Naive thymus-derived CD8-positive, alpha-beta T cell (primary cell): ENCODE data around the gene HPS1. TPM values are rescaled to one million over a fixed set of nuclear protein-coding genes. Genes with fewer than 3 reads are reported as not detected.

Experiments used
- ATAC-seq, 2 donors: fragments of 150-1000 bp; cut with Tn5 transposase in 1 of 2; sonication (Bioruptor Pico), chemical (Tn5 transposase) in 1 of 2; 1 replicate in 1 of 2; 2 replicates in 1 of 2; pipeline ENCODE4 v1.10.0; 2021; ENCODE audit warnings: mild to moderate bottlenecking in 2 of 2, moderate library complexity in 2 of 2
- POLR2A ChIA-PET: fragments of 350-600 bp; sonication (Branson Sonifier 250); formaldehyde crosslinking; loops from one replicate; lab custom pipeline; 2021; ENCODE audit warnings: antibody characterized with exemption; lab: Charles Lee
- DNase-seq, 10 donors: peaks; one replicate each; pipeline versions ENCODE4 v3.0.0 to v3.0.0-alpha.2; 2020 to 2022
- H3K27ac Mint-ChIP-seq, 10 donors: one replicate each; pipeline ENCODE4 v1.8.0; 2020 to 2022; ENCODE audit warnings: mild to moderate bottlenecking in 10 of 10, mixed read lengths in 10 of 10, moderate library complexity in 4 of 10, inconsistent platforms in 1 of 10
- H3K27me3 Mint-ChIP-seq, 5 donors: one replicate each; pipeline ENCODE4 v1.8.0; 2021 to 2022; ENCODE audit warnings: mixed read lengths in 5 of 5
- H3K36me3 Mint-ChIP-seq, 3 donors: one replicate each; pipeline ENCODE4 v1.8.0; 2020 to 2022; ENCODE audit warnings: mixed read lengths in 3 of 3, mild to moderate bottlenecking in 2 of 3, inconsistent platforms in 1 of 3
- H3K4me1 Mint-ChIP-seq, 4 donors: one replicate each; pipeline ENCODE4 v1.8.0; 2021 to 2022; ENCODE audit warnings: mixed read lengths in 4 of 4
- H3K4me3 Mint-ChIP-seq, 10 donors: one replicate each; pipeline ENCODE4 v1.8.0; 2020 to 2022; ENCODE audit warnings: mild to moderate bottlenecking in 10 of 10, mixed read lengths in 10 of 10, moderate library complexity in 6 of 10, inconsistent platforms in 1 of 10
- H3K9me3 Mint-ChIP-seq, 9 donors: one replicate each; pipeline ENCODE4 v1.8.0; 2020 to 2022; ENCODE audit warnings: mixed read lengths in 9 of 9, mild to moderate bottlenecking in 3 of 9, inconsistent platforms in 1 of 9, moderate library complexity in 1 of 9
- polyA plus RNA-seq, 3 donors: library from polyadenylated mRNA; unstranded; fragments of 300-500 nt; fragmentation: Illumina TruSeq; gene quantifications; one replicate each; pipeline ENCODE4 v1.2.3, GENCODE V29; 2021
- total RNA-seq, 8 experiments: library from RNA in 2 of 8; stranded (reverse) in 2 of 8; gene quantifications; one replicate each; pipeline ENCODE4 v1.2.3 and lab custom pipeline; 2021 to 2026

HPS1 gene
- total and polyA plus RNA-seq, 5 experiments from 2014 or later: 50.9 to 86.6 (median 73.8) TPM

DNA sequence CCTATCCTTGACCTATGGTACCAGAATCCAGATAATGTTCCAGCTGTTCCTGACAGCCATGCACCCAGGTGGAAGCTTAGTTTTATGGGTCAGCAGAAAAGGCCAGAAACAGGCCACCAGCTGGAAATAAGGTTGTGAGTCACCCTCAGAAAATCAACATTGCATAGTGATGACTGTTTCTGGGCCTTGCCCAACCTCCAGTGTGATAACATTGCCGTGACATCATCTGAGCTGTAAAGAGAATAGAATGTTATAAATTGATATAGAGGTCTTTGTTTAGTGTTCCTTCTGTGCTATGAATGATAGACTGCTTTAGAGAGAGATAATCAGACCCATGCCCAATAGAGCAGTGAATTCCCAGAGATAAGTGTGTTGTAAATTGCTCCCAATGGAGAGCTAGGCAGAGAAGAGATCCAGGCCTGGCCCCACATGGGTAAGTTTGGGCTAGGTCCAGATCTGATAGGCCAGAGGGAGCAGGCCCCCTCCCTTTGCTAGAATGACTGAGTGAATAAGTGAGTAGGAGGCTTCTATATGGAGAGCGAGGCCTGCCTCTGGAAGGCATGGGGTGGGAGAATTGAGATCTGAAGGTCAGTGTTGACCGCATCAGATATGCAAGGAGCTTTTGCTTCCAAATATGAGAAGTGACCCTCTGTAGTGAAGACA lies 14.2 kb upstream of the HPS1 start:
- Mint-ChIP-seq H3K9me3 (no peaks in the 10 kb centered on the region), H3K36me3 (no peaks in the 10 kb centered on the region), H3K4me3 (no peak overlapping the region), H3K4me1 (no peaks in the 10 kb centered on the region), H3K27me3 (peaks cover 5 to 34% (median 19%) of the 10 kb centered on the region in 5 donors), H3K27ac (no peak overlapping the region)
- DNase-seq: no peak
- POLR2A ChIA-PET: no interaction called here
- no peak for ATAC-seq

DNA sequence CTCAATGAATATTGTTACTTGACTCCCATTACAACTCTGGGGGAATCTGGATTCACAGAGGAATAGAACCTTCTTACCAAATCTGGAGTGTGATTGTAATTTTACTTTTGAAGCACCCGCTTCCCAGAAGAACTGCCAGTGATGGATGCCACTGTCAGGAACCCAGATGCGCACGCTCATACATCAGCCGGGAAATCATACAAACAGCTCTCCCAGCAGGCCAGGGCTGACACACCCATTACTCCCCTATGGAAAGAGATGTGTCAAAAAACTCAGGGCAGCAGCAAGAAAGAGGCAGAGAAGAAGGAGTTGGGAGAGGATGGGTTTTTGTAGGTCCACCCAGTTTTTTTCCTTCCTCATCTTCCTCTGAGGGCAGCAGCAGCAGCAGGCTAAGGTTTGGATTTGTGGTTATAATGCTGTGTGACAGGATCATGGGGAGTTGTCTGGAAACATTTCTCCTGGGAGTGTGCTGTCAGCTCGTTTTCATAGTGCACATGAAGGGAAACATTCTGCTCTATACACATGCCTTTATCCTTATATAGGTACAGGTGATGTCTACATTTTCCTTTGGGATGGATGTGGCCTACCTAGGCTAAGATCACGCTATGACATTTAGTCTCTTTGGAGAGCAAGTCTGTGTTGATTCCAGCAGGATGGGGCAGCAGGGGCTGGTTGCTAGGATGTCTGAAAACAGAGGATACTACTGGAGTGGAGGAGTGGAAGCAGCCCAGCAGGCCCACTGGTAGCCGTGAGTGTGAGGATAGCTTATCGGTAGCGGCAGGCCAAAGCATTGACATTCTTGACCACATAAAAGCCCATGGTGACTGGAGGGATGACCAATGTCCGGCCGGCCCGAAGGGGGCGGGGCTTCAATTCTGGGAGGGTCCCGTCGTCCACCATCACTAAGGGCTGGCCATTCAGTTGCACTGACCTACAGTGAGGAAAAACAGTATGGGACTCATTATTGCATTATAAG lies 12.4 kb upstream of the HPS1 start:
- no peak for DNase-seq
- peak overlapping the region in 1 of 10 donors; percentile 52 for H3K4me3 Mint-ChIP-seq
- no peaks in the 10 kb centered on the region for H3K9me3 Mint-ChIP-seq
- no peak for ATAC-seq
- H3K36me3 Mint-ChIP-seq: no peaks in the 10 kb centered on the region
- POLR2A ChIA-PET: no interaction called here
- no peaks in the 10 kb centered on the region for H3K4me1 Mint-ChIP-seq
- peaks cover 5 to 34% (median 21%) of the 10 kb centered on the region in 5 donors for H3K27me3 Mint-ChIP-seq
- H3K27ac Mint-ChIP-seq: no peak overlapping the region

DNA sequence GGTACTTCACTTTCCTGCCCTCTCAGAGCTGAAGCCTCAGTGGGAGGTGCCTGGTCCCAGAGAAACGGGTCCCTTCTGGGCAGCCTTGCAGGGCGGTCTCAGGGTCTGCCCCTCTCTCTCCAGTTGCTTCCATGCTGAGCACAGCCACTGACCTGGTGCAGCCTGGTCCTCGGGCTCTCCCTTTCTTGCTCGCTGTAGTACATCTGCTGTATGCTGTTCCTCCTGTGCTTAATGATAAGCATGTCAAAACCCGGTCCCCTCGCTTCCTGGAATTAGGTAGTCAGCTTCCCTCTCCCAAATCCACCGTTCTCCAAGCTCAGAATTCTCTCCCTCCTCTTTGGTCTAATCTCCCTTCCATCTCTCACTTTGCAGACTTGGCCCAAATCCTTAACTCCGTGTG lies 11.0 kb upstream of the HPS1 start:
- H3K4me1 Mint-ChIP-seq: no peaks in the 10 kb centered on the region
- no peaks in the 10 kb centered on the region for H3K36me3 Mint-ChIP-seq
- POLR2A ChIA-PET: no interaction called here
- H3K27me3 Mint-ChIP-seq: peaks cover 7 to 26% (median 15%) of the 10 kb centered on the region in 5 donors
- ATAC-seq: no peak
- no peak overlapping the region for H3K4me3 Mint-ChIP-seq
- DNase-seq: no peak
- H3K27ac Mint-ChIP-seq: no peak overlapping the region
- H3K9me3 Mint-ChIP-seq: no peaks in the 10 kb centered on the region

DNA sequence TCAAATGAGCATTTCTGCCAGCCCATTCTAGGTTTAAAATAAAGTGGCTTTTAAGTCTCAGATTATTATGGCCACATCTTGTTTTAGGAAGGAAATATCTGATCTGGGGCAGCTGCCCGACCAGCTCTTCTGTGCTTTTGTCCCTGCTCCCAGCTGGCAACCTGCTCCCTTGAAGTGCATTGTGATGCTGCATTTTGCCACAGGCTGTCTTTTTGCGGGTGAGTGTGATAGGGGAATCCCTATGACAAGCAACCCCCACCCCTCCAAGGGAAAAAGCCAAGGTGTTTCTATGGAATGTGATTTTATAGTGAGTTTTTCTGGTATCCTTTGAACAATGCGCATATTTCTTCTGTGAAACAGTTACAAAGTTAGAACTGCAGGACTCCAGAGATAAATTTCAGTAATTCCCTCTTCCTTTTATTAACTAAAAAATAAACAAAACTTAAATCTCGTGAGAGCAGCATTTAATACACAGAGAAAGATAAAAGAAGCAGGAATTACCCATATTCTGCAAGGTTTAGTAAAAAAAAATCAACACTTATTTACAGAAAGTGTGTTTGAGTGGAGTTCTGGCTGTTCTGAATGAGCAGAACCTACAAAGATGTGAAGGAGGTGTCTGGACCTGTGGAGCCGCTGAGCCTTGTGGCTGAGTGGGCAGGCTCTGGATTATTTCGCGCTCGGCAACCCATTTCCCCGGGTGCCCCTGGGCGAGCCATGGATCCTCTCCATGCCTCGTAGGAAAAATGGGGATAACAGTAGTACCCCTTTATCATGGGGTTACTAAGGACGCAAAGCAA lies 10.1 kb upstream of the HPS1 start:
- Mint-ChIP-seq H3K4me3 (no peak overlapping the region), H3K36me3 (no peaks in the 10 kb centered on the region), H3K4me1 (no peaks in the 10 kb centered on the region), H3K27ac (peak overlapping the region in 1 of 10 donors; percentile 12), H3K9me3 (no peaks in the 10 kb centered on the region), H3K27me3 (peaks cover 12 to 30% (median 17%) of the 10 kb centered on the region in 5 donors)
- no peak for ATAC-seq
- POLR2A ChIA-PET: no interaction called here
- no peak for DNase-seq

DNA sequence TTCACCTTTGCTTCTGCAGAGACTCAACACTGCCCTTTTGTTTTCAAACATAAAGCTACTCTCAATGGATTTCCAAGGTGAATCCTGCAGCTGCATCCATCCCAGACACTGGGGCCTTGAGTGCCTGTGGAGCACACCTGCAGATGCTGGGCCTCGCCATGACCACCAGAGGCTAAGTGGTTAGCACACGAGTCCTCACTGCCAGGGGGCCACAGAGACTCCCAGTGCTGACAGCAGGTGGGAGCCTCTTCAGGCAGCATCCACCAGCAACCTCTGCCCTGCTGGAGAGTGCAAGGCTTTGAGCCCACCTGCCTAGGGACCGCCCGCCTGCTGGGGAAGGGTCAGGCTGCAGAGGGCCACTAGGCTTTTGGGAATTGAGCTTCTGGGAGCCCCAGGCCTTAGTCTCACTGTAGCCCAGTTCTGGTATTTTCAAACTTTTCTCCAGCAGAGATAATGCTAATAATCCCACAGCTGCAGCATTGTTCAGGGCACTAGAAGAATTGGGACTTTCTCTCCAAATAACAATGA lies 9.4 kb upstream of the HPS1 start:
- H3K36me3 Mint-ChIP-seq: no peaks in the 10 kb centered on the region
- no peak overlapping the region for H3K27ac Mint-ChIP-seq
- H3K4me1 Mint-ChIP-seq: no peaks in the 10 kb centered on the region
- ATAC-seq: no peak
- POLR2A ChIA-PET: no interaction called here
- no peak overlapping the region for H3K4me3 Mint-ChIP-seq
- H3K9me3 Mint-ChIP-seq: no peaks in the 10 kb centered on the region
- peaks cover 14 to 32% (median 20%) of the 10 kb centered on the region in 5 donors for H3K27me3 Mint-ChIP-seq
- DNase-seq: no peak

DNA sequence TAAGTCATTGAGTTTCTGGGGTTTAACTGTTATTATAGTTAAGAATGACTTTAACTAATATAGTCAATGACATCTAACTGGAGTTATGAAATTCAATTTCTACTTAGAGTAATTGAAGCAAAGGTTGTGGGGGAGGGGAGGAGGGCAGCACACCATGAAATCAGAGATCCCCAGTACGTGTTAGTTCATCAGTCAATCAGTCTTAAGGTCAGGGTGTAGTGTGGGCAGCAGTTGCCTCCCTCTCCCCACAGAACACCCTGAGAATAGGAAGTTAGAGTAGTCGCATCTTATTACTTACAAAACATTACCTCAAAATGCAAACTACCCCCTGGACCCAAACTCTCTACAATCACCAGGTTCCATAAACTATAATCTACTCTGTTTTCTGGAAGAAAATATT lies 7.0 kb upstream of the HPS1 start:
- POLR2A ChIA-PET: interaction anchor here (0.5 kb wide), 1 partner anchor 20 kb away, joined by 3 read pairs; no protein-coding TSS in a partner anchor
- H3K27ac Mint-ChIP-seq: no peak overlapping the region
- no peaks in the 10 kb centered on the region for H3K36me3 Mint-ChIP-seq
- no peak for ATAC-seq
- no peak overlapping the region for H3K4me3 Mint-ChIP-seq
- no peaks in the 10 kb centered on the region for H3K4me1 Mint-ChIP-seq
- DNase-seq: no peak
- H3K27me3 Mint-ChIP-seq: peaks cover 14 to 25% (median 21%) of the 10 kb centered on the region in 5 donors
- H3K9me3 Mint-ChIP-seq: no peaks in the 10 kb centered on the region

DNA sequence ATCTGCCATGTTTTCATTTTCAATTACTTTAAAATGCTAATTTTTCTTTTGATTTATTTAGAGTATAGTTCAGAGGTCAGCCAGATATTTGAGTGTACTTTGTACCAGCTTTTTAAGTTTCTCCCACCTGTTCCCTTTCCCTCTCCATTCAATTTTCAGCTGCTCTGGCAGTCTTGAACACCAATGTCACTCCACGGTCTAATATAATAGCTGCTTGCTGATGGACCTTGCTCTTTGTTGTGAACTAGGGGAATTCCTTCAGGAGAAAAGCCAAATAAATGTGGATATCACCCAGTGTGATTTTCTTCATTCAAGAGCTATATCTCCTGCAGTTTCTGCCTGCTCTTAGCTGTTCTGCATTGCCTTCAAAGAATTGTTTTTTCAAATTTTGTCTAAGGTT lies 3.9 kb upstream of the HPS1 start:
- no peaks in the 10 kb centered on the region for H3K9me3 Mint-ChIP-seq
- H3K36me3 Mint-ChIP-seq: no peaks in the 10 kb centered on the region
- POLR2A ChIA-PET: no interaction called here
- no peak overlapping the region for H3K4me3 Mint-ChIP-seq
- H3K4me1 Mint-ChIP-seq: peaks cover 2 to 14% (median 9%) of the 10 kb centered on the region in 4 donors
- ATAC-seq (no peak), DNase-seq (no peak)
- H3K27ac Mint-ChIP-seq: no peak overlapping the region
- H3K27me3 Mint-ChIP-seq: peaks cover 9 to 18% (median 11%) of the 10 kb centered on the region in 5 donors

DNA sequence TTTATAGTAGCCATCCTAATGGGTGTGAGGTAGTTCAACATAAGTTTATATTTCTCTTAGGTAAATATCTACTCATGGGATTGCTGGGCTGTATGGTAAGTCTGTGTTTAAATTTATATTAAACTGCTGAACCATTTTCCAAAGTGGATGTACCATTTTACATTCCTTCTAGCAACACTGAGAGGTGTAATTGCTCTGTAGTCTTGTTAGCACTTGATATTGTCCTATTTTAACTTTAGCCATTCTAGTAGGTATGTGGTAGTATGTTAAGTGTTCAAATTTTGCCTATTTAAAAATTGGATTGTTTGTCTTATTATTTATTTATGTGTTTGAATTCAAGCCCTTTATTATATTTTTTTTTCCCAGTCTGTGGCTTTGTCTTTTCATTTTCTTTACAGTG lies 2.6 kb upstream of the HPS1 start:
- no peak for DNase-seq
- Mint-ChIP-seq H3K36me3 (peaks cover 0 to 10% (median 0%) of the 10 kb centered on the region in 3 donors), H3K4me3 (no peak overlapping the region), H3K9me3 (no peaks in the 10 kb centered on the region), H3K27ac (no peak overlapping the region), H3K4me1 (peaks cover 12 to 27% (median 22%) of the 10 kb centered on the region in 4 donors), H3K27me3 (peaks cover 9 to 17% (median 10%) of the 10 kb centered on the region in 5 donors)
- no peak for ATAC-seq
- POLR2A ChIA-PET: no interaction called here

DNA sequence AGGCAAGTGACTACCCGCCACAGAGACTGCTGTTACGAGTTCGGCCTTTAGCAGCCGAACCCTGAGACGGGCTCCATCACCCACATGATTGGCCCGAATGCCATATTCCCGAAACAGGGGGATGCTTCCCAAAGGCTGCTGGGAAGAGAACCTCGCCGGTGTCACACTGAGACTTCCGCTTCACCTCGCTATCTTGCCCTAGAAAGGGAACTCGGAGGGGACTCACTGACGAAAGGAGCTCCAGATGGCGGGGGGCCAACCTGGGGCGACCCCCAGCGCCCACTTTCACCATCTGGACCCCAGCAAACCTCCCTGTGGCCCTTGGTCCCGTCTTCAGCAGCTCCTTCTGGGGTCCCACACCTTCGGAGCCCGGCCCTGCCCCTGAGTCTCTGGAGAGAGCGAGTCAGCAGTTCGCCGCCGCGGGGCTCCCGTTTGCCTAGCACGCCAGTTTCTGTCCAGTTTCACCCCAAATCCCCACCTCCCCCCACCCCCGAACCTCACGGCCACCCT lies 529 bp downstream of the HPS1 start:
- Mint-ChIP-seq H3K36me3 (peaks cover 5 to 39% (median 16%) of the 10 kb centered on the region in 3 donors), H3K27me3 (peaks cover 0 to 6% (median 1%) of the 10 kb centered on the region in 5 donors), H3K27ac (peak overlapping the region; percentile 88 to 96 (median 94)), H3K4me3 (peak overlapping the region; percentile 87 to 95 (median 91)), H3K9me3 (no peaks in the 10 kb centered on the region), H3K4me1 (peaks cover 27 to 52% (median 49%) of the 10 kb centered on the region in 4 donors)
- ATAC-seq (peak; percentile 16 to 56), DNase-seq (peak in 4 of 10 donors; percentile 16 to 36 (median 30))
- POLR2A ChIA-PET: interaction anchor here (1.4 to 1.9 kb wide), 2 partner anchors 12 to 32 kb away, joined by 5 to 9 read pairs; no protein-coding TSS in a partner anchor

DNA sequence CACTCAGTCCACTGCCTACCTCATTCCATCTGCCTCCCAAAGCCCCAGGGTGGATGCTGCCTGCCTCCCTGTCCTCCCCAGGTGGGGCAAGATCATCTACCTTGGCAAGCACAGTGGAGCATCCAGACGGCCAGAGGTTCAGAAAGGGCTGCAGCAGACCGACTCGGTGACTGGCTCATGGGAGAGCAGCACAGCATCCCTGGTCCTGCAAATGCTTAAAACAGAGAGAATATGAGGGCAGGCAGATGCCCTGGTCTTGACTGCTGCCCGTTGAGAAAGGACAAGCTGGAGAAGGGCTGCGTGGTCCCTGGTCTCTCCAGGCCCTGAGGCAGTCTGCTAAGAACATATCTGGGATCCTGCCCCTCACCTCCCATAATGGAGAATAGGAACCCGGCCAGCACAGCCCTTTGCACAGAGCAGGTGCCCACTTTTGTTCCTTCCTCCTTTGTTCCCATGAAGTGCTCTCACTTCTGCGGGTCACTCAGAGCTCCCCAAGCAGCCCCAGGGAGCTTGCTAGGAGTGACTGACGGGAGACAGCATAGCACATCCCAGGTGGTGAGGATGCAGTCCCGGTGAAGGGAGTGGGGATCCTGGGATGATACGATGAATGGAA lies 1.4 kb downstream of the HPS1 start:
- Mint-ChIP-seq H3K36me3 (peaks cover 5 to 44% (median 20%) of the 10 kb centered on the region in 3 donors), H3K4me1 (peaks cover 27 to 55% (median 54%) of the 10 kb centered on the region in 4 donors), H3K27ac (peak overlapping the region; percentile 88 to 96 (median 94)), H3K9me3 (no peaks in the 10 kb centered on the region), H3K4me3 (peak overlapping the region; percentile 87 to 95 (median 91)), H3K27me3 (peaks cover 0 to 3% (median under 1%) of the 10 kb centered on the region in 5 donors)
- ATAC-seq: no peak
- no peak for DNase-seq
- POLR2A ChIA-PET: interaction anchor here (1.4 to 1.5 kb wide), 2 partner anchors 11 to 22 kb away, joined by 3 to 5 read pairs; no protein-coding TSS in a partner anchor

DNA sequence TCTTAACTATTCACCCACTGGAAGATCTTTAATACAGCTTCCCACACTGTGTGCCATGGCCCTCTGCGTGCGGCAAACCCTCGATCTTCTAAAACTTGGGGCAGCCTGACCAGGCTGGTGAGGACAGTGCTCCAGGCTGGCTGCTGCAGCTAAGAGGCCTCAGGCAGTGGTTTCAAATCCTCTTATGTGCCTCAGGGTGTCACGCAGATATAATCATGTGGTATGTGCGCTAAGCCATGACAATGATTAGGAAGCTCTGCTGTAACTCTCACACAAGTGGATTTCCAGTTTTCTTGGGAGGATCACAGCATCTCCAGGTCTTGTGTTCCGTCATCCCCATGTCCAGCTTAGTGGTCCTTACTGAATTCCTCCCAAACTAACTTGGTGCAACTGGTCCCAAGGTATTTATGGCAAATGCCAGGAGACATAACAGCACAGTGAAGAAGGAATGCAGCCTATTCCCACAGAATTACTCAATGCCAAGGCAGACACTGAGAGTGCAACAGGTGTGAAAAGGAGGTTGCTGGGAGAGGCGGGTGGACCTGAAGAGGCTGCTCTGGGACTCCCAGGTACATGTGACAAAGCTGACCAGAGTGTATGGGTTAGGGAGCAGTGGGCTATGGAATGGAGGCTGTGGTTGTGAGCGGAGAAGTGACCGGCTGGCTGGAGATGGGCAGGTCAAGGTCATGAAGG lies 2.3 kb downstream of the HPS1 start:
- peaks cover 0 to under 1% (median 0%) of the 10 kb centered on the region in 5 donors for H3K27me3 Mint-ChIP-seq
- H3K4me3 Mint-ChIP-seq: peak overlapping the region; percentile 40 to 93 (median 90)
- peak overlapping the region; percentile 28 to 96 (median 76) for H3K27ac Mint-ChIP-seq
- POLR2A ChIA-PET: interaction anchor here (0.6 to 1.5 kb wide), 2 partner anchors 23 to 106 kb away, joined by 3 read pairs; no protein-coding TSS in a partner anchor
- no peaks in the 10 kb centered on the region for H3K9me3 Mint-ChIP-seq
- ATAC-seq (no peak), DNase-seq (no peak)
- H3K36me3 Mint-ChIP-seq: peaks cover 5 to 53% (median 24%) of the 10 kb centered on the region in 3 donors
- peaks cover 27 to 55% (median 54%) of the 10 kb centered on the region in 4 donors for H3K4me1 Mint-ChIP-seq
